ENCODE data around the gene LPAR2. TPM values are rescaled to one million over a fixed set of nuclear protein-coding genes. Genes with fewer than 3 reads are reported as not detected.
"Not testable (repeated sequence)": the region's sequence is repeated elsewhere in the genome, so short reads cannot be mapped to it uniquely, and the experiment has no call there.

LPAR2 gene
- total and polyA plus RNA-seq, 4 donors: 5.1 to 42.4 (median 19.5) TPM

DNA sequence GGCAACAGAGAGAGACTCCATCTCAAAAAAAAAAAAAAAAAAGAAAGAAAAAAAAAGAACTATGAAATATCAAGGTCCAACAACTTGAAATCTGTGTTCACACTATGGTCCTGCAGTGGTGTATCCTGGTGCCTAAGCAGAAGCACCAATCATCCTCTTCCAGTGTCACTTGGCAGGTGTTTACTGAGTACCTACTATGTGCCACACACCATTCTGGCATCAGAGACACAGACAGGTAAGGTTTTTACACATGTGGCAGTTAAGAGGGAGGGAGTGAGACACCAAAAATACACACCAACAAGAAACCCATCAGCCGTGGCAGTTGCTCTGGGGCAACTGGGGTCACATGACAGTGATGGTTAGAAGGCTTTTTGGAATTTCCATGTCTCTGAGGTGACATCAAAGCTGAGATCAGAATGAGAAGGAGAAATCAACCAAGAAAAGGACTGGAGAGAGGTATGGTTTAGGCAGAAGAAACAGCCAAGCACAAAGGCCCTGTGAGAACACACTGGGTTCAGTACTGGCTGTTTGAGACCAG lies 27.2 kb downstream of the LPAR2 start:
- H3K9ac ChIP-seq (ENCODE audit: insufficient read depth in 1 of 2, low read length in 2 of 2): no peak overlapping the region
- TF ChIP-seq, protein P1, sequence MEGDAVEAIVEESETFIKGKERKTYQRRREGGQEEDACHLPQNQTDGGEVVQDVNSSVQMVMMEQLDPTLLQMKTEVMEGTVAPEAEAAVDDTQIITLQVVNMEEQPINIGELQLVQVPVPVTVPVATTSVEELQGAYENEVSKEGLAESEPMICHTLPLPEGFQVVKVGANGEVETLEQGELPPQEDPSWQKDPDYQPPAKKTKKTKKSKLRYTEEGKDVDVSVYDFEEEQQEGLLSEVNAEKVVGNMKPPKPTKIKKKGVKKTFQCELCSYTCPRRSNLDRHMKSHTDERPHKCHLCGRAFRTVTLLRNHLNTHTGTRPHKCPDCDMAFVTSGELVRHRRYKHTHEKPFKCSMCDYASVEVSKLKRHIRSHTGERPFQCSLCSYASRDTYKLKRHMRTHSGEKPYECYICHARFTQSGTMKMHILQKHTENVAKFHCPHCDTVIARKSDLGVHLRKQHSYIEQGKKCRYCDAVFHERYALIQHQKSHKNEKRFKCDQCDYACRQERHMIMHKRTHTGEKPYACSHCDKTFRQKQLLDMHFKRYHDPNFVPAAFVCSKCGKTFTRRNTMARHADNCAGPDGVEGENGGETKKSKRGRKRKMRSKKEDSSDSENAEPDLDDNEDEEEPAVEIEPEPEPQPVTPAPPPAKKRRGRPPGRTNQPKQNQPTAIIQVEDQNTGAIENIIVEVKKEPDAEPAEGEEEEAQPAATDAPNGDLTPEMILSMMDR (IDR thresholded peaks at IDR 0.05; ENCODE audit: control extremely low read depth, extremely low read depth): no peak
- no peak for ATAC-seq (ENCODE audit: insufficient read depth, low FRiP score)
- H3K4me1 ChIP-seq (ENCODE audit: control insufficient read depth in 5 of 5, insufficient read depth in 5 of 5, low read length in 5 of 5): peaks cover 0 to 8% (median 0%) of the 10 kb centered on the region in 5 donors
- no peak for DNase-seq
- no peaks in the 10 kb centered on the region for H3K27me3 ChIP-seq (ENCODE audit: control insufficient read depth in 3 of 3, insufficient read depth in 3 of 3, low read length in 2 of 3)
- peaks cover 0 to 3% (median 0%) of the 10 kb centered on the region in 4 donors for H3K36me3 ChIP-seq (ENCODE audit: control insufficient read depth in 4 of 4, insufficient read depth in 4 of 4, low read length in 4 of 4)
- H3K9me3 ChIP-seq (ENCODE audit: control insufficient read depth in 4 of 4, insufficient read depth in 3 of 4, low read length in 3 of 4): no peaks in the 10 kb centered on the region
- 64 to 73% methylated on average over 1 of the region's 1 CpG for WGBS, 2 donors
- no peak overlapping the region for H3K4me3 ChIP-seq
- no peak overlapping the region for H3K27ac ChIP-seq (ENCODE audit: low read depth in 1 of 2, low read length in 1 of 2)

DNA sequence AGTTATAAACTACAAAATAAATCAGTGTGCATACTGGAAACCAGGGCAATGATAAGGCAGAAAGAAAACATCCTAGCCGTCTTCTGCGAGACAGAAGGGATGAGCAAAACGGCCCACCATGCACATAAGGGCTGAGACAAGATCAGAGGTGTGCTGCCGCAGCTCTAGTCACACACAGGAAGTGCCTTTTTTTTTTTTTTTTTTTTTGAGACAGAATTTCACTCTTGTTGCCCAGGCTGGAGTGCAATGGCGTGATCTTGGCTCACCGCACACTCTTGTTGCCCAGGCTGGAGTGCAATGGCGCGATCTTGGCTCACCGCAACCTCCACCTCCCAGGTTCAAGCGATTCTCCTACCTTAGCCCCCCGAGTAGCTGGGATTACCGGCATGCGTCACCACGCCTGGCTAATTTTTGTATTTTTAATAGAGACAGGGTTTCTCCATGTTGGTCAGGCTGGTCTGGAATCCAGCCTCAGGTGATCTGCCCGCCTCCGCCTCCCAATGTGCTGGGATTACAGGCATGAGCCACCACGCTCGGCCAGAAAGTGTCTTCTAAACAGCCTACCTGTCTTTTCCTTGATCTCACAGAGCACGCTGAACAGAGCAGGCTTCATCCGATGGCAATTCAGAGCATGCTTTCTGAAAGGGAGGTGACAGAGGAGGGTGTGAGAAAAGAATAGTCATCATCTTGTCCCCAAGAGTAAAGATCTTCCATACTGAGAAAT lies 29.1 kb downstream of the LPAR2 start:
- not testable (repeated sequence) for H3K36me3 ChIP-seq (ENCODE audit: control insufficient read depth in 4 of 4, insufficient read depth in 4 of 4, low read length in 4 of 4); ATAC-seq (ENCODE audit: insufficient read depth, low FRiP score); H3K27ac ChIP-seq (ENCODE audit: low read depth in 1 of 2, low read length in 1 of 2); H3K27me3 ChIP-seq (ENCODE audit: control insufficient read depth in 3 of 3, insufficient read depth in 3 of 3, low read length in 2 of 3); H3K9ac ChIP-seq (ENCODE audit: insufficient read depth in 1 of 2, low read length in 2 of 2); H3K9me3 ChIP-seq (ENCODE audit: control insufficient read depth in 4 of 4, insufficient read depth in 3 of 4, low read length in 3 of 4); DNase-seq; H3K4me3 ChIP-seq
- WGBS, 2 donors: 88 to 97% methylated on average over 20 of the region's 20 CpGs
- H3K4me1 ChIP-seq (ENCODE audit: control insufficient read depth in 5 of 5, insufficient read depth in 5 of 5, low read length in 5 of 5): peaks cover 0 to 13% (median 5%) of the 10 kb centered on the region in 5 donors

DNA sequence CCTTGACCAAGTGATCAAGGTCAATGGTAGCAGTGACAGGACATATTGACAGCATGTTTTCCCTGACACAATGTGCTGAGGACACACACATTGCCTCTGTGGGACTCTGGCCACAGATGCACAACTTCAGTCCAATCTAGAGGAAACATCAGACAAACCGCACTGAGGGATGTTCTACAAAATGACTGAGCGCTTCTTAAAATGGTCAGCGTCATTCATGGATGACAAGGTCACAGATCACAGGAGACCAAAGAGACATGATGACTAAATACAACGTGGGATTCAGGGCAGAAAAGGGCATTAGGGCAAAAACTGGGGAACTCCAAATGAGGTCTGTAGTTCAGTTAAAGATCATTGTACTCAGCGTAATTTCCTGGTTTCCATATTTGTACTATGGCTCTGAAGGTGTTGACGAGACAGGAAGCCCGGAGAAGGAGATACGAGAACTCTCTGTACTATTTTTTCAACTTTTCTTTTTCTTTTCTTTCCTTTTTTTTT lies 30.2 kb downstream of the LPAR2 start:
- Histone ChIP-seq H3K27ac (ENCODE audit: low read depth in 1 of 2, low read length in 1 of 2) (no peak overlapping the region), H3K4me3 (no peak overlapping the region), H3K4me1 (ENCODE audit: control insufficient read depth in 5 of 5, insufficient read depth in 5 of 5, low read length in 5 of 5) (peaks cover 0 to 13% (median 5%) of the 10 kb centered on the region in 5 donors), H3K9me3 (ENCODE audit: control insufficient read depth in 4 of 4, insufficient read depth in 3 of 4, low read length in 3 of 4) (no peaks in the 10 kb centered on the region), H3K9ac (ENCODE audit: insufficient read depth in 1 of 2, low read length in 2 of 2) (no peak overlapping the region), H3K36me3 (ENCODE audit: control insufficient read depth in 4 of 4, insufficient read depth in 4 of 4, low read length in 4 of 4) (peaks cover 0 to 3% (median under 1%) of the 10 kb centered on the region in 4 donors), H3K27me3 (ENCODE audit: control insufficient read depth in 3 of 3, insufficient read depth in 3 of 3, low read length in 2 of 3) (no peaks in the 10 kb centered on the region)
- ATAC-seq (ENCODE audit: insufficient read depth, low FRiP score): peak; percentile 10
- TF ChIP-seq, protein P1 (IDR thresholded peaks at IDR 0.05; ENCODE audit: control extremely low read depth, extremely low read depth): no peak
- no peak for DNase-seq
- 72 to 74% methylated on average over 8 of the region's 8 CpGs for WGBS, 2 donors

DNA sequence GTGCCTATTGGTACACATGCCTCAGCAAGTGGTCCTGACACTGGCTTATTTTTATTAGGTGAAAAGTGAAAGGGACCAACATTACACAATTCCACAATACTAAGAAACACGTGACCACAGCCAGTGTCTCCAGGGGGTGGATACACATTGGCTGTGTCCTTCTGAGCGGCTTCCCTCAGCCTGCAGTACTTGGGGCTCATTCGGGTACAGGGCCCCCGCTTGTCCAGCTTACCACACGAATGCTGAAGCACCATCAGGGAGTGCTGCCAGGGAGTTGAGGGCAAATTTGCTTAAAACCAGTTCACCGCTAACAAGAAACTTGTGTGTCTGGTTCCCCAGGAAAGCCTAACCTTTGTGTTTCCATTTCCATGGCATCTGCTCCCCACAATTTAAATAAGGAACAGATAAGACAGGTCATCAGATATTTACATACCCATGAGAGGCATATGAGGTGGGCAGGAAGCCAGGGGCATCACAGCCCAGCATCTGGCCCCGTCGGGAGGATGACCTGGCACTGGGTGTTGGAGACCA lies 32.8 kb downstream of the LPAR2 start:
- H3K27me3 ChIP-seq (ENCODE audit: control insufficient read depth in 3 of 3, insufficient read depth in 3 of 3, low read length in 2 of 3): no peaks in the 10 kb centered on the region

More for the DNA sequence above, 32.8 kb downstream of the LPAR2 start:
- TF ChIP-seq, protein P1 (IDR thresholded peaks at IDR 0.05; ENCODE audit: control extremely low read depth, extremely low read depth): no peak
- Histone ChIP-seq H3K4me3 (no peak overlapping the region), H3K36me3 (ENCODE audit: control insufficient read depth in 4 of 4, insufficient read depth in 4 of 4, low read length in 4 of 4) (peaks cover 0 to 2% (median 1%) of the 10 kb centered on the region in 4 donors), H3K9ac (ENCODE audit: insufficient read depth in 1 of 2, low read length in 2 of 2) (no peak overlapping the region), H3K9me3 (ENCODE audit: control insufficient read depth in 4 of 4, insufficient read depth in 3 of 4, low read length in 3 of 4) (no peaks in the 10 kb centered on the region), H3K27ac (ENCODE audit: low read depth in 1 of 2, low read length in 1 of 2) (peak overlapping the region in 1 of 2 donors; percentile 73), H3K4me1 (ENCODE audit: control insufficient read depth in 5 of 5, insufficient read depth in 5 of 5, low read length in 5 of 5) (peaks cover 0 to 25% (median 12%) of the 10 kb centered on the region in 5 donors)
- 47 to 64% methylated on average over 8 of the region's 8 CpGs for WGBS, 2 donors
- ATAC-seq (ENCODE audit: insufficient read depth, low FRiP score) (no peak), DNase-seq (peak; percentile 78 to 86 (median 84))

Measured in lung (tissue), 12 donors.